Vagina (tissue), 2 donors: ENCODE results near the gene CD48.

Source experiments
- CTCF ChIP-seq, 3 experiments: fragments of 450-650 bp in 2 of 3; fragments of 200-600 bp in 1 of 3; sonication (generic) in 1 of 3; IDR thresholded peaks; one replicate each; pipeline ENCODE4 v1.5.1; 2017 to 2019; ENCODE audit warnings: antibody characterized with exemption in 3 of 3, mild to moderate bottlenecking in 2 of 3, moderate library complexity in 2 of 3
- POLR2A ChIP-seq, 2 donors: fragments of 450-650 bp; IDR thresholded peaks; one replicate each; pipeline ENCODE4 v1.6.1; 2017; ENCODE audit warnings: antibody characterized with exemption in 2 of 2, mild to moderate bottlenecking in 2 of 2, moderate library complexity in 2 of 2

DNA sequence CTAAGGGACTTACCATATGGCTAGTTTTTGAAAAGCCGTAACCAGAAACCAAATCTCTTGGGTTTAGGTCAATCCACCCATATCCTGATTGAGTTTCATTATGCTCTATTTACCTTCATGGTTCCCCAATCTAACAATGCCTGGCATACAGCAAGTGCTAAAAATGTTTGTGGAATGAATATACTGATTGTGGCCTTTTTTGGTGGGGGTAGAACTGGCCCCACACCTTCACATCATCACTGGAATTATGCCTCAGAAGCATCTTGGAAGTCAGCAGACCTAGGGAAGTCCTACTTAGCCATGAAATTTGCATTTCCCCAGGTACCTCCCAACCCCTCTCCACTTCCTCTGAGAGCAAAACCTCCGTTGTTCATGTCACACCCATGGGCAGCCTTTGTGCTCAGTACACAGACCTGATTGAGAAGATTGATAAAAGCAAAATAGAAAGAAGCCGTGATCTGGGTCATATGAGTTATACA, 47.0 kb downstream of the CD48 start:
- TF ChIP-seq CTCF (IDR thresholded peaks at IDR 0.05), result no peak
- TF ChIP-seq POLR2A (IDR thresholded peaks at IDR 0.05), result no peak
